Endothelial cell of umbilical vein (primary cell): Measurements from ENCODE around the gene SLC5A10. TPM values are rescaled to one million over a fixed set of nuclear protein-coding genes. Genes with fewer than 3 reads are reported as not detected.

Source experiments
- BruUV-seq: library from RNA; stranded (reverse); fragments of 400-500 nt; replicated peaks from 2 replicates; lab custom pipeline; 2021; lab: Mats Ljungman, UMichigan
- CTCF ChIA-PET: fragments of 300-600, 350-600 bp; sonication (Branson Sonifier 250); formaldehyde crosslinking; loops from one replicate; lab custom pipeline; 2021; ENCODE audit warnings: antibody characterized with exemption, inconsistent platforms; lab: Charles Lee
- POLR2A ChIA-PET: fragments of 300-600, 350-600 bp; sonication (Branson Sonifier 250); formaldehyde crosslinking; loops from one replicate; lab custom pipeline; 2021; ENCODE audit warnings: antibody characterized with exemption, inconsistent platforms; lab: Charles Lee
- DNase-seq: peaks from one replicate; pipeline ENCODE4 v3.0.0-alpha.2; 2011; ENCODE audit warnings: low read depth, low spot score
- FAIRE-seq: peaks from 2 replicates; lab custom pipeline; 2011; peaks lifted over from hg19 to GRCh38; lab: Jason Lieb, UNC
- H2AFZ ChIP-seq: 2 replicates; pipeline ENCODE4 v1.6.0; 2012; ENCODE audit warnings: low read depth, low read length, control low read depth, inconsistent platforms
- H3K27ac ChIP-seq: 2 replicates; pipeline ENCODE4 v1.5.1; 2011; ENCODE audit warnings: low read depth, mild to moderate bottlenecking, control low read depth, low read length, moderate library complexity; ENCODE audit not compliant: insufficient read depth
- H3K27me3 ChIP-seq, 2 experiments: 2 replicates each; pipeline versions ENCODE4 v1.6.0 to v1.6.1; 2011; ENCODE audit warnings: low read length in 2 of 2, mixed read lengths in 1 of 2; ENCODE audit not compliant: control insufficient read depth in 2 of 2, insufficient read depth in 2 of 2
- H3K36me3 ChIP-seq, 2 experiments: 2 replicates in 1 of 2; 3 replicates in 1 of 2; pipeline ENCODE4 v1.5.1; 2011; ENCODE audit warnings: low read length in 2 of 2, mild to moderate bottlenecking in 1 of 2, moderate library complexity in 1 of 2; ENCODE audit not compliant: control insufficient read depth in 2 of 2, insufficient read depth in 2 of 2; ENCODE audit errors: extremely low read depth in 1 of 2
- H3K4me1 ChIP-seq: 3 replicates; pipeline ENCODE4 v1.5.1; 2011; ENCODE audit warnings: mild to moderate bottlenecking, low read length; ENCODE audit not compliant: control insufficient read depth, insufficient read depth; ENCODE audit errors: extremely low read depth
- H3K4me2 ChIP-seq: 2 replicates; pipeline ENCODE4 v1.6.1; 2011; ENCODE audit warnings: low read length, control low read depth, mixed read lengths; ENCODE audit not compliant: insufficient read depth
- H3K4me3 ChIP-seq, 3 experiments: fragments of 200-600 bp in 1 of 3; sonication (generic), shearing (Covaris generic) in 1 of 3; replicated peaks in 1 of 3; 2 replicates each; pipeline ENCODE4 v1.5.1; 2011 to 2016; ENCODE audit warnings: control low read depth in 3 of 3, low read length in 3 of 3, mild to moderate bottlenecking in 2 of 3, inconsistent platforms in 1 of 3, low read depth in 1 of 3, moderate library complexity in 1 of 3; ENCODE audit not compliant: insufficient read depth in 1 of 3
- H3K79me2 ChIP-seq: 2 replicates; pipeline ENCODE4 v1.6.0; 2012; ENCODE audit warnings: low read length, inconsistent platforms; ENCODE audit not compliant: control insufficient read depth, insufficient read depth
- H3K9ac ChIP-seq: replicated peaks from 2 replicates; pipeline ENCODE3; 2011; ENCODE audit warnings: low read length, control low read depth; ENCODE audit not compliant: insufficient read depth; ENCODE audit errors: extremely low read depth
- H3K9me1 ChIP-seq: replicated peaks from 3 replicates; pipeline ENCODE4 v1.6.0; 2011; ENCODE audit warnings: mild to moderate bottlenecking, low read length; ENCODE audit not compliant: control insufficient read depth, insufficient read depth; ENCODE audit errors: extremely low read depth
- H3K9me3 ChIP-seq: replicated peaks from 2 replicates; pipeline ENCODE4 v1.5.1; 2012; ENCODE audit warnings: low read length, inconsistent platforms; ENCODE audit not compliant: control insufficient read depth, insufficient read depth
- H4K20me1 ChIP-seq: replicated peaks from 2 replicates; pipeline ENCODE3; 2011; ENCODE audit warnings: mild to moderate bottlenecking, low read length; ENCODE audit not compliant: control insufficient read depth, insufficient read depth; ENCODE audit errors: extremely low read depth
- CTCF ChIP-seq, 2 donors: IDR thresholded peaks; 1 replicate in 1 of 2; 2 replicates in 1 of 2; pipeline ENCODE4 v1.5.1; 2011; ENCODE audit warnings: low read length in 2 of 2, mild to moderate bottlenecking in 2 of 2, moderate library complexity in 2 of 2, control low read depth in 1 of 2, inconsistent platforms in 1 of 2, low read depth in 1 of 2; ENCODE audit not compliant: insufficient read depth in 1 of 2; ENCODE audit errors: extremely low read depth in 1 of 2
- FOS ChIP-seq: IDR thresholded peaks from 2 replicates; pipeline ENCODE4 v1.6.1; 2011; ENCODE audit warnings: mild to moderate bottlenecking, low read length, moderate library complexity, borderline replicate concordance; ENCODE audit not compliant: insufficient read depth
- JUN ChIP-seq: IDR thresholded peaks from 2 replicates; pipeline ENCODE4 v1.6.1; 2011; ENCODE audit warnings: borderline replicate concordance, low read depth; ENCODE audit not compliant: insufficient read length, insufficient read depth
- POLR2A ChIP-seq: IDR thresholded peaks from 2 replicates; pipeline ENCODE4 v1.6.1; 2012; ENCODE audit warnings: low read depth, mild to moderate bottlenecking, control low read depth, low read length
- POLR2AphosphoS5 ChIP-seq: IDR thresholded peaks from 2 replicates; pipeline ENCODE4 v1.6.1; 2012; ENCODE audit warnings: low read depth, mild to moderate bottlenecking, control low read depth, low read length, moderate library complexity; ENCODE audit not compliant: insufficient read depth
- dilution Hi-C: fragments of 300-500 bp; cut with MboI; formaldehyde crosslinking; loops from one replicate; pipeline ENCODE4 v1.15.0; 2019; ENCODE audit warnings: low sequenced_read_pairs; ENCODE audit not compliant: extremely low pct_ligation_motif_present
- intact Hi-C: fragments of 100-400 bp; cut with micrococcal nuclease; formaldehyde crosslinking; loops from one replicate; pipeline ENCODE4 v1.10.0; 2022
- polyA plus RNA-seq, 4 experiments: library from polyadenylated mRNA; depleted of rRNA in 3 of 4; stranded (reverse) in 3 of 4; unstranded in 1 of 4; fragments of >200 nt; gene quantifications; 2 replicates each; pipeline versions ENCODE4 v1.2.1 to v1.2.3, GENCODE V29; 2011 to 2012; ENCODE audit warnings: missing spikeins in 1 of 4
- total RNA-seq: library from RNA; stranded (reverse); gene quantifications from 2 replicates; pipeline ENCODE4 v1.2.3, GENCODE V29; 2021

SLC5A10 gene
- total and polyA plus RNA-seq, 2 donors (not counting 3 experiments of a cell fraction or from before 2014, with no cell fraction given): not detected

GRCh38 chr17:18971801-18972200 is 19.8 kb downstream of the SLC5A10 start:
- Histone ChIP-seq H3K9ac (no peak overlapping the region), H2AFZ (no peak overlapping the region), H3K4me2 (no peak overlapping the region), H3K36me3 (peaks cover 0 to 7% of the 10 kb centered on the region in 2 experiments), H3K9me1 (no peaks in the 10 kb centered on the region), H4K20me1 (no peaks in the 10 kb centered on the region), H3K27ac (no peak overlapping the region), H3K79me2 (no peaks in the 10 kb centered on the region), H3K4me1 (peaks cover 31% of the 10 kb centered on the region), H3K27me3 (no peaks in the 10 kb centered on the region), H3K9me3 (no peaks in the 10 kb centered on the region), H3K4me3 (no peak overlapping the region)
- dilution Hi-C loops (no loop called here), intact Hi-C loops (no loop called here)
- no peak for TF ChIP-seq POLR2AphosphoS5
- TF ChIP-seq JUN: no peak
- TF ChIP-seq CTCF (IDR thresholded peaks at IDR 0.05; ENCODE audit: extremely low read depth in 1 of 2, insufficient read depth in 1 of 2, low read depth in 1 of 2, low read length in 2 of 2): no peak
- no peak for TF ChIP-seq FOS
- no peak for TF ChIP-seq POLR2A
- DNase-seq: no peak
- no peak for FAIRE-seq
- POLR2A ChIA-PET: no interaction called here
- BruUV-seq: no TSS peak
- CTCF ChIA-PET: interaction anchor here (1.0 to 1.4 kb wide), 2 partner anchors 11 to 26 kb away, joined by 4 to 8 read pairs; no protein-coding TSS in a partner anchor
